WTC11 (cell line): ENCODE data around the gene GGCT.

Source experiments
- RORB ChIP-seq: fragments of 250-450 bp; sonication (Bioruptor Pico); IDR thresholded peaks from 2 replicates; pipeline ENCODE4 v1.9.0; 2021; ENCODE audit warnings: mild to moderate bottlenecking
- ZNF121 ChIP-seq: sonication (generic); formaldehyde crosslinking; IDR thresholded peaks from 2 replicates; pipeline ENCODE4 v1.8.0; 2023; ENCODE audit warnings: missing genetic modification reagents
- ZNF671 ChIP-seq: fragments of 250-450 bp; sonication (Bioruptor Pico); IDR thresholded peaks from 2 replicates; pipeline ENCODE4 v1.8.0; 2021; ENCODE audit warnings: mild to moderate bottlenecking
- TF ChIP-seq, protein P1 (sequence below): sonication (generic); formaldehyde crosslinking; IDR thresholded peaks from 2 replicates; pipeline ENCODE4 v1.8.0; 2022; ENCODE audit warnings: missing genetic modification reagents
- TF ChIP-seq, protein P2 (sequence below): fragments of 200-600 bp; IDR thresholded peaks from 2 replicates; pipeline ENCODE4 v1.8.0; 2022; ENCODE audit warnings: antibody characterized with exemption

DNA sequence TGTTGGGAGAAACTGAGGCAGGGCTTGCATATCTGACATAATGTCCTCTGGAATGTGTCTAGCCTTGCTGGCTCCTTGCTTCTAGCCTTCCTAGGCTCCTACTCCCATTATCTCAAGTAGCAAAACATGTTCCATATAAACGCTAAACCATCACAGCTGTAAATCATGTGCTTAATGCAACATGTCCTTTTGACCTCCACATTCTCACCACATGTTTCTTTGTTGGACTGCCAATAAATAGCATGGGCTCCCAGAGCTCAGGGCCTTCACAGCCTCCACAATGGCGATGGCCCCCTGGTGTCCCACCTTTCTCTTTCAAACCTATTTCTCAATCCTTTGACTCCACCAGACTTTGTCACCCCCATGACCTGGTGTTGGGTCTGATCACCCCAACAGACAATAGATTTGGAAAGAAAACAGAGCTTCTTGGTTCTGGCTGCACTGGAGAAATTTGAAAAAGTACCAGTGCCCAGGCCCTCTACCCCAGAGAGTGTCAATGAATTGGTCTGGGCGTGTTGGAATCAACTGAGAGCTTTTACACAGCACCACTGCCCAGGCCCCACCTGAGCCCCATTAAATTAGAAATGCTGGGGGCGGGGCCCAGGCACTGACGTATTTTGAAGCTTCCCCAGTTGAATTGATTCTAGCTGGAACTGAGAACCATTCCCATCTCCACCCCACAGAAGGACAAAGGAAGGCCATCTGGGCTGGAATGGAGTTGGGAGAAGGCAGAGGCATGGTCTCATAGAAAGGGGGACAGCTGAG is 41.3 kb upstream of the GGCT start:
- no peak for TF ChIP-seq ZNF671 (CRISPR knock-in tag)
- TF ChIP-seq, protein P1, sequence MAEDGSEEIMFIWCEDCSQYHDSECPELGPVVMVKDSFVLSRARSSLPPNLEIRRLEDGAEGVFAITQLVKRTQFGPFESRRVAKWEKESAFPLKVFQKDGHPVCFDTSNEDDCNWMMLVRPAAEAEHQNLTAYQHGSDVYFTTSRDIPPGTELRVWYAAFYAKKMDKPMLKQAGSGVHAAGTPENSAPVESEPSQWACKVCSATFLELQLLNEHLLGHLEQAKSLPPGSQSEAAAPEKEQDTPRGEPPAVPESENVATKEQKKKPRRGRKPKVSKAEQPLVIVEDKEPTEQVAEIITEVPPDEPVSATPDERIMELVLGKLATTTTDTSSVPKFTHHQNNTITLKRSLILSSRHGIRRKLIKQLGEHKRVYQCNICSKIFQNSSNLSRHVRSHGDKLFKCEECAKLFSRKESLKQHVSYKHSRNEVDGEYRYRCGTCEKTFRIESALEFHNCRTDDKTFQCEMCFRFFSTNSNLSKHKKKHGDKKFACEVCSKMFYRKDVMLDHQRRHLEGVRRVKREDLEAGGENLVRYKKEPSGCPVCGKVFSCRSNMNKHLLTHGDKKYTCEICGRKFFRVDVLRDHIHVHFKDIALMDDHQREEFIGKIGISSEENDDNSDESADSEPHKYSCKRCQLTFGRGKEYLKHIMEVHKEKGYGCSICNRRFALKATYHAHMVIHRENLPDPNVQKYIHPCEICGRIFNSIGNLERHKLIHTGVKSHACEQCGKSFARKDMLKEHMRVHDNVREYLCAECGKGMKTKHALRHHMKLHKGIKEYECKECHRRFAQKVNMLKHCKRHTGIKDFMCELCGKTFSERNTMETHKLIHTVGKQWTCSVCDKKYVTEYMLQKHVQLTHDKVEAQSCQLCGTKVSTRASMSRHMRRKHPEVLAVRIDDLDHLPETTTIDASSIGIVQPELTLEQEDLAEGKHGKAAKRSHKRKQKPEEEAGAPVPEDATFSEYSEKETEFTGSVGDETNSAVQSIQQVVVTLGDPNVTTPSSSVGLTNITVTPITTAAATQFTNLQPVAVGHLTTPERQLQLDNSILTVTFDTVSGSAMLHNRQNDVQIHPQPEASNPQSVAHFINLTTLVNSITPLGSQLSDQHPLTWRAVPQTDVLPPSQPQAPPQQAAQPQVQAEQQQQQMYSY (CRISPR knock-in tag), result no peak
- TF ChIP-seq, protein P2, sequence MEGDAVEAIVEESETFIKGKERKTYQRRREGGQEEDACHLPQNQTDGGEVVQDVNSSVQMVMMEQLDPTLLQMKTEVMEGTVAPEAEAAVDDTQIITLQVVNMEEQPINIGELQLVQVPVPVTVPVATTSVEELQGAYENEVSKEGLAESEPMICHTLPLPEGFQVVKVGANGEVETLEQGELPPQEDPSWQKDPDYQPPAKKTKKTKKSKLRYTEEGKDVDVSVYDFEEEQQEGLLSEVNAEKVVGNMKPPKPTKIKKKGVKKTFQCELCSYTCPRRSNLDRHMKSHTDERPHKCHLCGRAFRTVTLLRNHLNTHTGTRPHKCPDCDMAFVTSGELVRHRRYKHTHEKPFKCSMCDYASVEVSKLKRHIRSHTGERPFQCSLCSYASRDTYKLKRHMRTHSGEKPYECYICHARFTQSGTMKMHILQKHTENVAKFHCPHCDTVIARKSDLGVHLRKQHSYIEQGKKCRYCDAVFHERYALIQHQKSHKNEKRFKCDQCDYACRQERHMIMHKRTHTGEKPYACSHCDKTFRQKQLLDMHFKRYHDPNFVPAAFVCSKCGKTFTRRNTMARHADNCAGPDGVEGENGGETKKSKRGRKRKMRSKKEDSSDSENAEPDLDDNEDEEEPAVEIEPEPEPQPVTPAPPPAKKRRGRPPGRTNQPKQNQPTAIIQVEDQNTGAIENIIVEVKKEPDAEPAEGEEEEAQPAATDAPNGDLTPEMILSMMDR, result no peak
- TF ChIP-seq ZNF121 (CRISPR knock-in tag), result no peak
- no peak for TF ChIP-seq RORB (CRISPR knock-in tag)
